Esophagus (tissue), 2 donors: ENCODE measurements around the gene SLC2A11. TPM values are rescaled to one million over a fixed set of nuclear protein-coding genes. Genes with fewer than 3 reads are reported as not detected.

ENCODE experiments used
- H3K27ac ChIP-seq, 2 donors: one replicate each; pipeline ENCODE4 v1.5.1; 2013; ENCODE audit warnings: low read depth in 2 of 2, mild to moderate bottlenecking in 2 of 2, inconsistent platforms in 1 of 2, low read length in 1 of 2, moderate library complexity in 1 of 2
- H3K27me3 ChIP-seq, 2 donors: one replicate each; pipeline ENCODE4 v1.6.1; 2013; ENCODE audit warnings: low read length in 2 of 2, control low read depth in 1 of 2, mild to moderate bottlenecking in 1 of 2; ENCODE audit not compliant: insufficient read depth in 2 of 2, control insufficient read depth in 1 of 2
- H3K36me3 ChIP-seq, 2 donors: one replicate each; pipeline ENCODE4 v1.6.1; 2013; ENCODE audit warnings: low read length in 1 of 2; ENCODE audit not compliant: control insufficient read depth in 2 of 2, insufficient read depth in 2 of 2
- H3K4me1 ChIP-seq, 2 donors: one replicate each; pipeline ENCODE4 v1.6.1; 2013; ENCODE audit warnings: low read length in 1 of 2; ENCODE audit not compliant: control insufficient read depth in 2 of 2, insufficient read depth in 2 of 2
- H3K4me3 ChIP-seq, 2 donors: one replicate each; pipeline ENCODE4 v1.5.1; 2013; ENCODE audit warnings: low read length in 2 of 2, mild to moderate bottlenecking in 2 of 2, low read depth in 1 of 2, moderate library complexity in 1 of 2
- H3K9me3 ChIP-seq, 2 donors: one replicate each; pipeline ENCODE4 v1.6.1; 2013; ENCODE audit warnings: mild to moderate bottlenecking in 2 of 2, low read depth in 1 of 2, low read length in 1 of 2, moderate library complexity in 1 of 2; ENCODE audit not compliant: control insufficient read depth in 2 of 2, insufficient read depth in 1 of 2
- WGBS, 2 donors: extraction: QIAGEN DNeasy Blood & Tissue Kit; methylation state at CpG; one replicate each; pipeline ENCODE4 v1.1.7; 2013; 5-methylcytosine and 5-hydroxymethylcytosine counted together
- polyA plus RNA-seq, 2 donors: library from polyadenylated mRNA; stranded (reverse); fragments of 200-250 nt; gene quantifications; one replicate each; pipeline ENCODE4 v1.2.3, GENCODE V29; 2013
- donor health status: healthy with polysubstance abuse.
- donor health status: Bipolar disorder and iron deficiency.

Gene SLC2A11
- polyA plus RNA-seq, 2 donors: 2.5 to 3.9 TPM

DNA sequence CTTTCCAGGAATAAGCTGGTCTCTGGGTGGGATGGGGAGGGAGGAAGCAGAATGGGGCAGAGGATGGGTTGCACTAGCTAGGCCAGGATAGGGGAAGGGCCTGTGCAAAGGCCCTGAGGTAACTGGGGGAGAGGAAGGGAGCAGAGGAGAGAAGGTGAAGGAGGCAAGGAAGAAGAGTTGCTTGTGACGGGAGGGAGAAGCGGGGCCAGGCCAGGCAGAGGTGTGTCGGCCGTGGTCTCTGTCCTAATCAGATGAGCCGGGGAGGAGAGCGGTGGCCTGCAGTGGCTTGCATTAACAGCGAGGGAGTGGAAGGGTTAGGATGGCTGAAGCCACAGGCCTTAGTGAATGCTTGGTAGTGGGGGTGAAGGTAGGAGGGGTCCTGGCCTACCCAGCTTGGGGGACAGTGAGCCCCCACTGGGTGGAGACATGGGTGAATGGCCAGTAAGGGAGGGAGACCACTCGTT, 12.9 kb upstream of the SLC2A11 start:
- Histone ChIP-seq H3K4me1 (peaks cover 0 to 8% of the 10 kb centered on the region in 2 donors), H3K27me3 (no peaks in the 10 kb centered on the region), H3K36me3 (no peaks in the 10 kb centered on the region), H3K27ac (no peak overlapping the region), H3K9me3 (no peaks in the 10 kb centered on the region), H3K4me3 (no peak overlapping the region)
- WGBS, 2 donors: 75 to 79% methylated on average over 8 of the region's 8 CpGs

DNA sequence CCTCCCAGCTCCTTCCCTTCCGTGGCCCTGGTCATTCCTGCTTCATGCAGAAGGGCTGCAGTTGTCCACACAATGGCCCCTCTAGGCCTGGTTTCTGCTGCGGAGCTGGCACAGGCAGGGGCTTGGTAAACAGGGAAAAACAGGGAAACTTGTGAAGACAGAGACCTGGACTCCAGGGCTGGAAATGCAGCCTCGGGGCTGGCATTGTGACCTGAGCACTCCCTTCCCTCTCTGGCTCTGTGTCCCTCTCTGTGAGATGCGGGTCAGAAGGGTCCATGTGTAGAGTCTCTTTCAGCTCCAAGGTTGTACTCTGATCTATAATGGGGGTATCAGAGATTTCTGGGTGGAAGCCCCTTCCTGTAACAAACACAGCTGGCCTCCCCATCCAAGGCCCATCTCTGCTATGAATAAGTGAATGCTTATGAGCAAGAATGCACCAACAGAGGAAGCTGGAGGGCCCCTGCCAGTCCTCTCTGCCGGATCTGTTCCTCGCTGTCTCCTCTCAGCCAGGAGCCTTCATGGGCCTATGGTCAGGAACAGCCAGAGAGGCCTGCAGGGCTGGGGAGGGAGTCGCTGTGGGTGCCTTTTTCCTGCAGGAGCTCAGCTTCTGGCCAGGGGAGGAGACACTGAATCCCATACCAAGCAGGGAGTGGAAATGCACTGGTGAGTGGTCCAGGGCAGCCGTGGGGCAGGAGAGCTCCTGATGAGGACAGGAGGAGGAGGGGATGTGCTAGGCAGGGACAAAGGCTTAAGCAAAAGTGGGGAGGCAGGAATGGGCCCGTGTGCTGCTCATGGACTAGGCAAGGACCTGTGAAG, 12.2 kb upstream of the SLC2A11 start:
- H3K27me3 ChIP-seq: no peaks in the 10 kb centered on the region
- no peak overlapping the region for H3K27ac ChIP-seq
- no peaks in the 10 kb centered on the region for H3K9me3 ChIP-seq
- 63 to 71% methylated on average over 9 of the region's 9 CpGs for WGBS, 2 donors
- H3K36me3 ChIP-seq: no peaks in the 10 kb centered on the region
- peaks cover 0 to 8% of the 10 kb centered on the region in 2 donors for H3K4me1 ChIP-seq
- no peak overlapping the region for H3K4me3 ChIP-seq

DNA sequence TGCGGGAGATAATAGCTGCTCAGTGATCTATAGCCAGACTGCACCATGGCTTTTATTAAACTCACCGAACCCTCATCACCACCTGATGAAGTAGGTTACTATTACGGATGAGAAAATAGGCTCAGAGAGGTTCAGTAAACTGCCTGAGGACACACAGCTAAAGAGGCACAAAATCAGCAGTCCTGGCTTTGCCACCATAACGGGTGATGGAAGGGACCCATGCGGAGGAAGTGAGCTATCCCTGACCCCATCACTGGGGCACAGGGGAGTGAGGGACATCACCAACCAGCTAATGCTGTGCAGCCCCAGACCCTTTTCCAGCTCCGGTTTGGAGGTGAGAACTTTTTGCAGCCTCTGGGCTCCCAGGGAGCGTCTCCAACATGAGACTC, 11.6 kb upstream of the SLC2A11 start:
- no peaks in the 10 kb centered on the region for H3K9me3 ChIP-seq
- no peaks in the 10 kb centered on the region for H3K36me3 ChIP-seq
- peaks cover 0 to 8% of the 10 kb centered on the region in 2 donors for H3K4me1 ChIP-seq
- no peak overlapping the region for H3K4me3 ChIP-seq
- H3K27me3 ChIP-seq: no peaks in the 10 kb centered on the region
- H3K27ac ChIP-seq: no peak overlapping the region
- 57 to 58% methylated on average over 7 of the region's 7 CpGs for WGBS, 2 donors

DNA sequence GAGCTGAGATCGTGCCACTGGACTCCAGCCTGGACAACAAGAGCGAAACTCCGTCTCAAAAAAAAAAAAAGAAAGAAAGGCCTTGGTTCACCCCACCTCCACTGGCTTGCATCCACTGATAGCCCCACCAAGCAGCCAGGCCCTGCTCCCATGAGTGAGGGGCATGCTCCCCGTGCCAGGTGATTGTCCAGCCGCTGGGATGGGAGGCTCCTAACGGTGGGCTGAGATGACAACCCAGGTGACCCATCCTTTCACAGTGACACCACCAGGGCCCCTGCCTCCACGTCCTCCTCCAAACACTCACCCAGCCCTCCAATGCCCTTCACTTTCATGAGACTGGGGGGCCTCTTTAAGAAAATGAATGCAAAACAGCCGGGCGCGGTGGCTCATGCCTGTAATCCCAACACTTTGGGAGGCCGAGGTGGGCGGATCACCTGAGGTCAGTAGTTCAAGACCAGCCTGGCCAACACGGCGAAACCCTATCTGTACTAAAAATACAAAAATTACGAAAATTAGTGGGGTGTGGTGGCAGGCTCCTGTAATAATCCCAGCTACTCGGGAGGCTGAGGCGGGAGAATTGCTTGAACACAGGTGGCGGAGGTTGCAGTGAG, 10.3 kb upstream of the SLC2A11 start:
- H3K27ac ChIP-seq: no peak overlapping the region
- peaks cover 0 to 8% of the 10 kb centered on the region in 2 donors for H3K4me1 ChIP-seq
- 88% methylated on average over 17 to 18 of the region's 18 CpGs for WGBS, 2 donors
- no peak overlapping the region for H3K4me3 ChIP-seq
- no peaks in the 10 kb centered on the region for H3K36me3 ChIP-seq
- no peaks in the 10 kb centered on the region for H3K27me3 ChIP-seq
- H3K9me3 ChIP-seq: no peaks in the 10 kb centered on the region

DNA sequence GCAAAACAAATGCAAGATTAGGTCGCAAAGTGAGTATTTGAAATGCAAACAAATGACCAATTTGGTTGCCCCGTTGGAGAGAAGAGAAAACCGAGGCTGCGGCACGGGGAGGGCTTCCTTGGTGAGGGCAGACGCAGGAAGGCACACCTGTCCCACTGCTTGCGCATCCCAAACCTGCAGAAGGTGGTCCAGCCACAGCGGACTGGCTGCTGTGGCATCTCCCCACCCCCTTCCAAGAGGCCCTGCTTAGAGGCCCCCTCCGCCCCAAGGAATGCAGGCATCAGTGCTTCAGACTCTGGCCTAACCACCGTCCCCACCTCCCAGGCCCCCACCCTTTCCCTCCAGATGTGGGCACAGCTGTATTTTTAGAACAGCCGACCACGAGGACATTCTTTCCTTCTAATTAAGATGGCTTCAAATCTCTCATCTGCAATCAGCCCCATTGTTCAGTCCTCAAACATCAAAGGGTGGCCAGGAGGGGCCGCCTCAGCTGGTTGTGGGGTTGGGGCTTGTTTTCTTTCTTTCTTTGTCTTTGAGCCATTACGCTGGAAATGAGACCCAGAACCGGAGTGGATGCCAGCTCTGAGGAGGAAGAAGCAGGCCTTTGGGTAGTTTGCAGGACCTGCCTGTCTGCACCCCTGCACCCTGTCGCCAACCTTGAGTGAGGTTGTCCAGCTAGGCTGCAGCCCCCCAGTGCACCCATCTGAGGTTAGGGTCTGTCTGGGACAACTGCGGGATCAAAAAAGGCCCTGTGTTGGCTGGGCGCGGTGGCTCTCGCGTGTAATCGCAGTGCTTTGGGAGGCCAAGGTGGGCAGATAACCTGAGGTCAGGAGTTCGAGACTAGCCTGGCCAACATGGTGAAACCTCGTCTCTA, 9.4 kb upstream of the SLC2A11 start:
- no peaks in the 10 kb centered on the region for H3K9me3 ChIP-seq
- no peak overlapping the region for H3K27ac ChIP-seq
- H3K4me3 ChIP-seq: no peak overlapping the region
- no peaks in the 10 kb centered on the region for H3K27me3 ChIP-seq
- 77 to 82% methylated on average over 24 of the region's 24 CpGs for WGBS, 2 donors
- peaks cover 0 to 8% of the 10 kb centered on the region in 2 donors for H3K4me1 ChIP-seq
- H3K36me3 ChIP-seq: no peaks in the 10 kb centered on the region

DNA sequence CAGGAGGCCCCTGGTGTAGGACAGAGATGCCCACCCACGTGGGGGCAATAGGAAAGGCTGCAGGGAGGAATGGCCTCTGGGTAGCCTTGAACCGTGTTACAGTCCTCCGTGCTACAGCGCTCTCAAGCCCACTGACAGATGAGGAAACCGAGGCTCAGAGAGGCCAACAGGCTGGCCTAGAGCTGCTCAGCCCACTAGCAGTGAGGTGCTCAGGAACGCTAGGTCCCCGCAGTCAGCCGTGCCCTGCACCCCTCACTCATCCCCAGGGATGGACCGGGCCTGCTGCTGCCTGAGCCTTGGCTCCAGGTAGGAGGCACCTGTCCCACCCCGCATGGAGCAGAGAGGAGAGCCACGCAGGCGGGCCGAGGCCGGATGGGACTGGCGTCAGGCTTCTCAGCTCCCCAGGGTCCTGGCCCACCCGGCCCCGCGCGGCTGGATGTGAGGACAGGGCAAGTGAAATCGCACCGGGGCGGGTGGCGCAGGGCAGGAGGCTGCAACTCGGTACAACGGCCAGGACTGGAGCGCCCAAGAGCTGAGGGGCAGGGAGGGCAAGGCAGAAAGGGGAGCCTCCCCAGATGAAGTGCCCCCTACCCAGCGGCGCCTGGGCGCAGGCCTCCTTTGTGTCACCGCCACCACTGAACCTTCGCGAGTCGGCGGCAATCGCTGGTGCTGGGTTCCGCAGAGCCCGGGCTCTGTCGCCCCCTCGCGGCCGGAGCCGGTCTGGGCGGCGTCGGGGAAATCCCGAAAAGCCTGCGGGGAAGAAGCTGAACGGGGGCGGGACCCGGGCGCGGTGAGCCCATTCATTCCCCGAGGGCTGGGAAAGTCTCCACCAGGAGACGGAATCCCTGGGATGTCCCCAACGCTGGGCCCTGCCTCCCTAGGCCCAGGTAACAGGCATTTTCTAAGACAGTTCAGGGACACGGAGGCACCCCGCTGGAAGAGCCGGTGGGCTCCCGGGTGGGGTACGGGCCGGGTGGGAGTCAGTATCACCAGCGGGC, 8.4 kb upstream of the SLC2A11 start:
- WGBS, 2 donors: 24 to 25% methylated on average over 60 to 62 of the region's 62 CpGs
- Histone ChIP-seq H3K27me3 (no peaks in the 10 kb centered on the region), H3K4me1 (peaks cover 0 to 8% of the 10 kb centered on the region in 2 donors), H3K9me3 (no peaks in the 10 kb centered on the region), H3K36me3 (no peaks in the 10 kb centered on the region), H3K4me3 (no peak overlapping the region), H3K27ac (no peak overlapping the region)

DNA sequence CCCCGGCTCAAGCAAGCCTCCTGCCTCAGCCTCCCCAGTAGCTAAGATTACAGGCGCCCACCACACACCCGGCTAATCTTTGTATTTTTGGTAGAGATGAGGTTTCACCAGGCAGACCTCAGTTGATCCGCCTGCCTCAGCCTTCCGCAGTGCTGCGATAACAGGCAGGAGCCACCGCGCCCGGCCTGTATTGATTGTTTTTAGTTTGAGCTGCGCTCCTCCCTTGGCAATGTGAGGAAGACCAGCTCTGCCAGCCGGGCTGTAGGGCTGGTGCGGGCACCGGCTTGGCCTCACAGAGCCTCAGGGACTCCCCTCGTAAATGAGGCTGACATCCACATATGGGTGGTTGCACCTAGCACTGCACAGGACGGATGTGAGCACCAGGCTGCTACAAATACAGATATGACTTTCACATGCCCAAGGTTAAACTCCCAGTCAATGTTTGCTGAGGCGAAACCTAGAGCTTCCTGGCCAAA, 7.5 kb upstream of the SLC2A11 start:
- H3K4me3 ChIP-seq: no peak overlapping the region

DNA sequence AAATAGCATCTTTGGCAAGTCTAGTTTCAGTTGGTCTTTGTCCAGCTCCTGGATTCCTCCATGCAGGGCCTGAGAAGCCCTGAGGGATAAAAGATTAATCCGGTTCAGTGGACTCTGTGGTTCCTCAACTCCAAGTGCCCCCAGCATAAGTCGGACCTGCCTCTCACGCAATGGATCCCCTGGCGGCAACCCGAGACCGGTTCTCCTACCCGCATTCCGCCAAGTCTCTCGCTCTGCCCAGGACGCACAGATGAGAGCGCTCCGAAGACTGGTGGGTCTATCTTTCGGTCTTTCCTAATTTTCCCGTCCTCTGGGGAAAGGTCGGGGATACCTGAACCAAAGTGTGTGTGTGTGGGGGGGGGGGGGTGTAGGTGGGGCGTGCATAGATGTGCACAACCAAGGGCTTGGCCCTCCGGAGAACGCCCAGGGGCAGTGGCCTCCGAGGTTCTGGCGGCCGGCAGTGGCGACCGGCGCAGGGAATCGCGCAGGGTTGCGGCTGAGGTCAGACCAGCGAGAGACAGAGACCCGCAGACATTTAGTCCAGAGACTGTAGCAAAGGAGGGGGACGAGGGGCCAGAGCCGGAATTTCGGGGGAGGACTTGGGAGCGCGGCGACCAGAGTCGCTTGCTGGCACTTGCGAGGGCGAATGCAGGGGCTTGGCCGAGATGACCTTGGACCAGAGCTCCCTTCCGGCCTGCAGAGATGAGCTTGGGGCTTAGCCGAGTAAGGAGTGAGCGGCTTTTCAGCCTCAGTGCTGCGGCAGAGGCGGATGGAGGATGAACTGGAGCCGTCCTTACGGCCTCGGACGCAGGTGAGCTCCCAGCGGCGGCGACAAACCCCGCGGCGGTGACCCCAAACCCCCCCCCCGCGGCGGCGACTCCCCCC, 712 bp upstream of the SLC2A11 start:
- Histone ChIP-seq H3K27me3 (no peaks in the 10 kb centered on the region), H3K36me3 (no peaks in the 10 kb centered on the region), H3K4me3 (peak overlapping the region; percentile 58 to 59), H3K27ac (peak overlapping the region; percentile 82 to 87), H3K9me3 (no peaks in the 10 kb centered on the region), H3K4me1 (peaks cover 0 to 3% of the 10 kb centered on the region in 2 donors)
- WGBS, 2 donors: 4 to 7% methylated on average over 45 to 58 of the region's 58 CpGs

More for the DNA sequence above, 7.5 kb upstream of the SLC2A11 start:
- 57 to 70% methylated on average over 16 of the region's 16 CpGs for WGBS, 2 donors
- H3K27ac ChIP-seq: no peak overlapping the region
- peaks cover 0 to 7% of the 10 kb centered on the region in 2 donors for H3K4me1 ChIP-seq
- no peaks in the 10 kb centered on the region for H3K36me3 ChIP-seq
- H3K9me3 ChIP-seq: no peaks in the 10 kb centered on the region
- no peaks in the 10 kb centered on the region for H3K27me3 ChIP-seq
